Cardiac septum (tissue), 1 donor: Measurements from ENCODE around the gene COPS7B. TPM values are rescaled to one million over a fixed set of nuclear protein-coding genes. Genes with fewer than 3 reads are reported as not detected.
"Not testable (repeated sequence)": the region's sequence is repeated elsewhere in the genome, so short reads cannot be mapped to it uniquely, and the experiment has no call there.

Source experiments
- DNase-seq: peaks from one replicate; pipeline ENCODE4 v3.0.0-alpha.2; 2020; ENCODE audit warnings: low spot score
- intact Hi-C: fragments of 100-400 bp; cut with DNase I; formaldehyde crosslinking; loops from one replicate; pipeline ENCODE4 v1.14.0; 2022
- long read RNA-seq: library from polyadenylated mRNA; unstranded; transcript quantifications from one replicate; pipeline ENCODE4 v2.0.0, GENCODE V29; 2021
- total RNA-seq: library from RNA; stranded (reverse); fragmentation: NEBNext Ultra II Directional; extraction: Animal tissue kit (Norgen Biotek cat#: 25700); gene quantifications from one replicate; pipeline ENCODE4 v1.2.1, GENCODE V29; 2021
- donor health status: DM: no; HTN: no; CAD: no.

The COPS7B gene
- total RNA-seq: 23.4 TPM
- long read RNA-seq, transcript COPS7B-201 (7 exons, 2,544 nt): major isoform, 32 of 43 reads
- long read RNA-seq, partial matches to known transcripts: 0 of 43 reads
- long read RNA-seq, other reads (novel, unspliced or antisense): 7 of 43 reads

GRCh38 chr2:231786177-231786916 is at the start of gene COPS7B:
Gene COPS7B, plus strand, starts transcription at chr2:231786445. Its CDS starts 2,126 bp downstream, at chr2:231788571.
- DNase-seq: peak; percentile 92
- intact Hi-C loops: loop anchor here (10.0 kb wide), 2 partner anchors 102 to 732 kb away; partner anchors contain the start of gene PSMD1

GRCh38 chr2:231737761-231738160 is 48.5 kb upstream of the COPS7B start:
- intact Hi-C loops: no loop called here
- no peak for DNase-seq

DNA sequence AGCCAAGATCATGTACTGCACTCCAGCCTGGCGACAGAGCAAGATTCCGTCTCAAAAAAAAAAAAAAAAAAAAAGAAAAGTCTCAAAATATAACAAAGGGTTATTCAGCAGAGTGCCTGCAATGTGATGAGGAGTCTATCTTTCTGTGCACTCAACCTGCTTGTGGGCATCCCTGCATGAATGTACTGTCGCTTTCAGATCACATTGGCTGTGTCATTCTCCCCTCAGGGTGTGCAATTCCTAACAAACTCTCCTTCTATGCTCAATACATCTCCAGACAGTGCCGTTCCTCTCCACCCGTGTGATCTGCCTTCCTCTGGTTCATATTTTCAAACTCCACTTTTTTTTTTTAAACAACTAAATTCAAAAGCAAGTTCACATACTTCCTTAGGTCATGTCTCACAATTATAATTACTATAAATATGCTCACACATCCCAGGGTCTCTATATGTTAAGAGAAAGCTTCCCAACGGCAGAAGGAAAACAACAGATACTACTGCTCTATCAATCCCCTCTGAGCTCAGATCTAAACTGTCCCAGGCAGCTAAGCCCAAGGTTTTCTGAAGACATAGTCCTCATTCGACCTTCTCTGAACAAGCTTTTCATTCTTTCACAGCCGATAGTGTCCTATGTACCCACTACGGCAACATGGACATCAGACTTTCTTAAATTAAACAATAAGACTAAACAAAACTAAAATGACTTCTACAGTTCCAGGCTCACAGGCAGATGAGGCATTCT is 42.7 kb upstream of the COPS7B start:
- DNase-seq: no peak
- intact Hi-C loops: no loop called here

DNA sequence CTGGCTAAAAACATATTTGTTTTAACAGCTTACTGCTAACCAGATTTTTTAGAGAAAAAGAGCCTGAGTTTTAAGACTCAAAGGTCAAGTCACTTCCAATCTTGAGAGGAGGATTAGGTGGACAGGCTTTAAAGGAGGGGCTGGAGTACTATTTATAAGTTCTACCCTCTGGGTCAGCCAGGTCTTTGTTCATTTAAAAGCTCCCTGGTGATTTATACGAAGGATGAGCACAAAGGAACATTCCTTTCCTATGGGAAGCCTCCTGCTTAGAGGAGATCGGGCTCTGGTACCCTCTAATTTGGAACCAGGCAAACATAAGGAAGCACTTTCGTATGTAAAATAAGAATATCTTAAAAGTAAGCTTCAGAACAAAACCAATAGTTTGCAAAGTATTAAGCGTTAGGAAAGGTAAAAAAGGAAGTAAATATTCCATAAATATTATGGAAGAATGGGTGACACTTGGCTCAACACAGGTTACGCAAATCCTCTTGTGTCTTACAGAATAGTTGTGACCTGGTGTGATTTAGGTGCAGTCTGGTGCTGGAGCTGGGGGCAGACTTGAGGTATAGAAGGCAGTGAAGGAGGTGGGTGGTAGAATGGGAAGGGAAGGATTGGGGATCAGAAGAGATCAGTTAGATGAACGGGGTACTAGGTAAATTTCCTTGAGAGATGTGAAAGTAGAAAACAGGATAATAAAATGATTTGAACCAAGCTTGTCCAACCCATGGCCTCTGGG is 40.8 kb upstream of the COPS7B start:
- intact Hi-C loops: no loop called here
- no peak for DNase-seq

DNA sequence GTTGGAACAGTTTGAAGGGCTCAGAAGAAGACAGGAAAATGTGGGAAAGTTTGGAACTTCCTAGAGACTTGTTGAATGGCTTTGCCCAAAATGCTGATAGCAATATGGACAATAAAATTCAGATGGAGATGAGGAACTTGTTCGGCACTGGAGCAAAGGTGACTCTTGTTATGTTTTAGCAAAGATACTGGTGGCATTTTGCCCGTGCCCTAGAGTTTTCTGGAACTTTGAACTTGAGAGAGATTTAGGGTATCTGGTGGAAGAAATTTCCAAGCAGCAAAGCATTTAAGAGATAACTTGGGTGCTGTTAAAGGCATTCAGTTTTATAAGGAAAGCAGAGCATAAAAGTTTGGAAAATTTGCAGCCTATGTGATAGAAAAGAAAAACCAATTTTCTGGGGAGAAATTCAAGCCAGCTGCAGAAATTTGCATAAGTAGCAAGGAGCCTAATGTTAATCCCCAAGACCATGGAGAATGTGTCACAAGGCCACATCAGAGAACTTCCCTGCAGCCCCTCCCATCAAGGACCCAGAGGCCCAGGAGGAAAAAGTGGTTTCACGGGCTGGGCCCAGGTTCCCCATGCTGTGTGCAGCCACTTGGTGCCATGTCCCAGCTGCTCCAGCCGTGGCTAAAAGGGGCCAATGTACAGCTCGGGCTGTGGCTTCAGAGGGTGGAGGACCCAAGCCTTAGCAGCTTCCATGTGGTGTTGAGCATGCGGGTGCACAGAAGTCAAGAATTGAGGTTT is 37.9 kb upstream of the COPS7B start:
- intact Hi-C loops, DNase-seq: not testable (repeated sequence)

- intact Hi-C loops, DNase-seq: not testable (repeated sequence)
Measured at GRCh38 chr2:231749016-231749415, 37.2 kb upstream of the COPS7B start.

DNA sequence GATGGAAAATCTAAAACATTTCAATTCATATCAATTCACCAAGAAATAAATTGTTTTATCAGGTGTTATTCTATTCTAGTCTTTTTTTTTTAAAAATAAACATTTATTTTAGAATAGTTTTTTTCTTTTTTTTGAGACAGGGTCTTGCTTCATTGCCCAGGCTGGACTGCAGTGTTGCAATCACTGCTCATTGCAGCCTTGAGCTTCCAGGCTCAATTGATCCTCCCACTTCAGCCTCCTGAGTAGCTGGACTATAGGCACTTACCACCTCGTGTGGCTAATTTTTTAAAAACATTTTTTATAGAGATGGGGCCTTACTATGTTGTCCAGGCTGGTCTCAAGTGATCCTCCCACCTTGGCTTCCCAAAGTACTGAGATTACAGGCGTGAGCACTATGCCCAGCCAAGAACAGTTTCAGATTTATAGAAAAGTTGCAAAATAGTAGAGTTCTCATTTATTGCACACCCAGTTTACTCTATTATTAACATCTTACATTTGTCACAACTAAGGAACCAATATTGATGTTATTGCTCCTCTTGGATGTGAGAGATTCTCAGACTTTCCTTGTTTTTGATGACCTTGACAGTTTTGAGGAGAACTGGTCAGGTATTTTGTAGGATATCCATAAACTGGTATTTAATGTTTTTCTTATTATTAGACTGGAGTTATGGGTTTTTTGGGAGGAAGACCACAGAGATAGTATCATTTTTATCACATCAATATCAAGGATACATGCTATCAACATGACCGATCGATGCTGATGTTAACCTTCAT is 35.0 kb upstream of the COPS7B start:
- intact Hi-C loops: no loop called here
- no peak for DNase-seq

GRCh38 chr2:231752061-231752460 is 34.2 kb upstream of the COPS7B start:
- intact Hi-C loops: no loop called here
- no peak for DNase-seq

DNA sequence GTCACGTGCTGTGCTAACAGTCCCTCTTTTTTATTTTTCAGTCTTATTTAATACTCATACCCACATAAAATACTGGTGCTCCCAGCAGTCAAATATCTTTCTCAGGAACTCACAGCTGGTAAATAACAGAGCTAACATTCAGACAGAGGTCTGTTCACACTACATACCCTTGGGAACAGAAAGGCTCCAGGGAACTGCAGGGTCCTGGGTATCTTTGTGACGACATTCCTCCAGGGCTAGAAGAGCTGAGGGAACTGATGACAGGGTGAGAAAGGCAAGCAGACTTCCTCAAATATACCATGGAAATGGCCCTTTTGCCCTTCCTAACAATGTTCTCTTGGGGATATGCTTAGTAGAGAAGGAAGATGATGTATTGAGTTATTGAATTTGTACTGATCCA is 24.5 kb upstream of the COPS7B start:
- no peak for DNase-seq
- intact Hi-C loops: no loop called here

DNA sequence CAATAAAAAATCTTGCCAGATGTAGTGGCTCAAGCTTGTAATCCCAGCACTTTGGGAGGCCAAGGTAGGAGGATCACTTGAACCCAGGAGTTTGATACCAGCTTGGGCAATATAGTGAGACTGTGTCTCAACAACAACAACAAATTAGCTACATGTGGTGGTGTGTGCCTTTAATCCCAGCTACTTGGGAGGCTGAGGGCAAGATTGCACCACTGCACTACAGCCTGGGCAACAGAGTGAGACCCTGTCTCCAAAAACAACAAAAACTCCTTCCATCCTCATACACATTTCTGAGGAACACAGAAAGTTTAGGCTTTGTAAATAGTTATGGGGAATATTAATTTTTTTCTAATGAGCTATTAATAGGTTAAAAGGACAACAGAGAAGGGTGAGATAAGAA is 22.1 kb upstream of the COPS7B start:
- no peak for DNase-seq
- intact Hi-C loops: no loop called here

- no peak for DNase-seq
- intact Hi-C loops: no loop called here
Measured at GRCh38 chr2:231764760-231765159, 21.5 kb upstream of the COPS7B start.

DNA sequence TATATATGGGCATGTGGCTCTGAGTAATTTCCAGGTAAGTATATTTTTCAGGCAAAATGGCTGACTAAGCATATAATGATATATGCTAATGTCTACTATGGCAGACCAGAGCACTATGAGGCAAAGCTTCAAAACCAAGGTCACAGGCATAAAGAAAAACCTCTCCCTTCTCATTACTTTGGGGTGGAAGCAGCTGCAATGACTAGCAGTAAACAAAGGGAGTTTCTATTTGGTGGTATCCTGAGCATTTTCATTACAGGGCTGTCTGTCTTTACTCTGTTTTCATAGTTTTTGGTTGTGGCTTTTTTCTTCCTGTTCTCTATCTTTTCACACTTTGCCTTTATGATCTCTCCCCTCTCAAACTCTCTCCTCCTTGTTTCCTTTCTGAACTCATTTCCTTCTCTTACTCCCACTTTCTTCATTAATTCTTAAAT is 20.7 kb upstream of the COPS7B start:
- DNase-seq: no peak
- intact Hi-C loops: no loop called here

GRCh38 chr2:231769170-231770136 is 16.8 kb upstream of the COPS7B start:
- DNase-seq: no peak
- intact Hi-C loops: no loop called here

GRCh38 chr2:231780123-231780908 is 5.9 kb upstream of the COPS7B start:
- intact Hi-C loops: loop anchor here (2.0 to 10.0 kb wide), 5 partner anchors 73 to 726 kb away; partner anchors contain the start of genes DIS3L2, PSMD1 and PTMA
- DNase-seq: no peak

DNA sequence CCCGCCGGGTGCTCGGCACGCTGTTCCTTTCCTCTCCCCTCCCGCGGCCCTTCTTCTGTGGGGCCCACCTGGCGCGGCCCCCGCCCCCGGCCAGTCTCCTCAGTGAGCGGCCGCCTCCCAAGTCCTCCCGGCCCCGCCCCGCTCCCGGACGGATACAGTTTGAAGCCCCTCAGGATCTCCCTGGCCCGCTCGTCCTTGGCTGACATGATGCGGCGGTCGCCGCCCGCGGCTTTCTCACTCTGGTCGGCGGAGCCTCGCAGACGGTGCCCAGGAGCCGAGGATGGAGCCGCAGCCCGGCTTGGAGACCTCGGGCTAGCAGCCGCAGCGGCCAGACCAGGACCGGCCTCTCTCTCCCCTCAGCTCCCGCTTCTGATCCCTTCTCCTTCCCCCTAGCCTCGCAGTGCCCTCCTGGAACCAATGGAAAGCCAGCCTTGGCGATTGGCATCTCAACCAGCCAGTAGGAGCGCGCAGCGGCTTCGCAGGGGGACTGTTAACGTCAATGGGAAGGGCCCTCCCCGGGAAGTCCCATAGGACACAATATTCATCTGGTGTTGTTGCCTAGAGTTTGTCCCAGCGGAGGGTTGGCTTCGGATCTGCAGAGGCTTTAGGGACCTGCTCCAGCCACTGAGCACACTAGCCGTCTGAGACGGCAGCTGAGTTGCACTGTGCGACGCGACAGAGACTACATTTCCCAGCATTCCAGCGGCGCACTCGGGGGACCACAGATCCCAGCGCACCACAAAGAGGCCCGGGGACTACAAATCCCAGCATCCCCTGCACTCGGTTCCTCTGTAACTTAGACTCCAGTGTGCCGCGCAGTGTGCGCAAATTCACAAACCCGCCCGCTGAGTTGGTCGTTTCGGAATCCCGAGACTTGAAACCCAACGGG is 5.1 kb upstream of the COPS7B start, which contains the start of gene PDE6D:
Gene PDE6D (minus strand): TSS at position 374 of the 889 bp plus-strand sequence. CDS start 168 bp downstream, at position 206.
- intact Hi-C loops: loop anchor here (2.0 to 10.0 kb wide), 5 partner anchors 74 to 726 kb away; partner anchors contain the start of genes DIS3L2, PSMD1 and PTMA
- peak; percentile 100 for DNase-seq
